Endothelial cell of umbilical vein (primary cell): Measurements from ENCODE around the gene PAQR8. TPM values are rescaled to one million over a fixed set of nuclear protein-coding genes. Genes with fewer than 3 reads are reported as not detected.

ENCODE experiments used
- BruUV-seq: library from RNA; stranded (reverse); fragments of 400-500 nt; replicated peaks from 2 replicates; lab custom pipeline; 2021; lab: Mats Ljungman, UMichigan
- CTCF ChIA-PET: fragments of 300-600, 350-600 bp; sonication (Branson Sonifier 250); formaldehyde crosslinking; loops from one replicate; lab custom pipeline; 2021; ENCODE audit warnings: antibody characterized with exemption, inconsistent platforms; lab: Charles Lee
- POLR2A ChIA-PET: fragments of 300-600, 350-600 bp; sonication (Branson Sonifier 250); formaldehyde crosslinking; loops from one replicate; lab custom pipeline; 2021; ENCODE audit warnings: antibody characterized with exemption, inconsistent platforms; lab: Charles Lee
- DNase-seq: peaks from one replicate; pipeline ENCODE4 v3.0.0-alpha.2; 2011; ENCODE audit warnings: low read depth, low spot score
- FAIRE-seq: peaks from 2 replicates; lab custom pipeline; 2011; peaks lifted over from hg19 to GRCh38; lab: Jason Lieb, UNC
- H2AFZ ChIP-seq: 2 replicates; pipeline ENCODE4 v1.6.0; 2012; ENCODE audit warnings: low read depth, low read length, control low read depth, inconsistent platforms
- H3K27ac ChIP-seq: 2 replicates; pipeline ENCODE4 v1.5.1; 2011; ENCODE audit warnings: low read depth, mild to moderate bottlenecking, control low read depth, low read length, moderate library complexity; ENCODE audit not compliant: insufficient read depth
- H3K27me3 ChIP-seq, 2 experiments: 2 replicates each; pipeline versions ENCODE4 v1.6.0 to v1.6.1; 2011; ENCODE audit warnings: low read length in 2 of 2, mixed read lengths in 1 of 2; ENCODE audit not compliant: control insufficient read depth in 2 of 2, insufficient read depth in 2 of 2
- H3K36me3 ChIP-seq, 2 experiments: 2 replicates in 1 of 2; 3 replicates in 1 of 2; pipeline ENCODE4 v1.5.1; 2011; ENCODE audit warnings: low read length in 2 of 2, mild to moderate bottlenecking in 1 of 2, moderate library complexity in 1 of 2; ENCODE audit not compliant: control insufficient read depth in 2 of 2, insufficient read depth in 2 of 2; ENCODE audit errors: extremely low read depth in 1 of 2
- H3K4me1 ChIP-seq: 3 replicates; pipeline ENCODE4 v1.5.1; 2011; ENCODE audit warnings: mild to moderate bottlenecking, low read length; ENCODE audit not compliant: control insufficient read depth, insufficient read depth; ENCODE audit errors: extremely low read depth
- H3K4me2 ChIP-seq: 2 replicates; pipeline ENCODE4 v1.6.1; 2011; ENCODE audit warnings: low read length, control low read depth, mixed read lengths; ENCODE audit not compliant: insufficient read depth
- H3K4me3 ChIP-seq, 3 experiments: fragments of 200-600 bp in 1 of 3; sonication (generic), shearing (Covaris generic) in 1 of 3; replicated peaks in 1 of 3; 2 replicates each; pipeline ENCODE4 v1.5.1; 2011 to 2016; ENCODE audit warnings: control low read depth in 3 of 3, low read length in 3 of 3, mild to moderate bottlenecking in 2 of 3, inconsistent platforms in 1 of 3, low read depth in 1 of 3, moderate library complexity in 1 of 3; ENCODE audit not compliant: insufficient read depth in 1 of 3
- H3K79me2 ChIP-seq: 2 replicates; pipeline ENCODE4 v1.6.0; 2012; ENCODE audit warnings: low read length, inconsistent platforms; ENCODE audit not compliant: control insufficient read depth, insufficient read depth
- H3K9ac ChIP-seq: replicated peaks from 2 replicates; pipeline ENCODE3; 2011; ENCODE audit warnings: low read length, control low read depth; ENCODE audit not compliant: insufficient read depth; ENCODE audit errors: extremely low read depth
- H3K9me1 ChIP-seq: replicated peaks from 3 replicates; pipeline ENCODE4 v1.6.0; 2011; ENCODE audit warnings: mild to moderate bottlenecking, low read length; ENCODE audit not compliant: control insufficient read depth, insufficient read depth; ENCODE audit errors: extremely low read depth
- H3K9me3 ChIP-seq: replicated peaks from 2 replicates; pipeline ENCODE4 v1.5.1; 2012; ENCODE audit warnings: low read length, inconsistent platforms; ENCODE audit not compliant: control insufficient read depth, insufficient read depth
- H4K20me1 ChIP-seq: replicated peaks from 2 replicates; pipeline ENCODE3; 2011; ENCODE audit warnings: mild to moderate bottlenecking, low read length; ENCODE audit not compliant: control insufficient read depth, insufficient read depth; ENCODE audit errors: extremely low read depth
- EZH2 ChIP-seq: IDR thresholded peaks from 2 replicates; pipeline ENCODE4 v1.6.1; 2012; ENCODE audit warnings: borderline replicate concordance, low read depth, mild to moderate bottlenecking, moderate library complexity, low read length, inconsistent platforms; ENCODE audit not compliant: severe bottlenecking
- FOS ChIP-seq: IDR thresholded peaks from 2 replicates; pipeline ENCODE4 v1.6.1; 2011; ENCODE audit warnings: mild to moderate bottlenecking, low read length, moderate library complexity, borderline replicate concordance; ENCODE audit not compliant: insufficient read depth
- GATA2 ChIP-seq: IDR thresholded peaks from 2 replicates; pipeline ENCODE4 v1.7.0; 2011; ENCODE audit warnings: low read depth, mild to moderate bottlenecking, moderate library complexity, mixed read lengths, low read length; ENCODE audit not compliant: insufficient read length, insufficient read depth
- JUN ChIP-seq: IDR thresholded peaks from 2 replicates; pipeline ENCODE4 v1.6.1; 2011; ENCODE audit warnings: borderline replicate concordance, low read depth; ENCODE audit not compliant: insufficient read length, insufficient read depth
- MAX ChIP-seq: IDR thresholded peaks from 2 replicates; pipeline ENCODE4 v1.6.1; 2011; ENCODE audit not compliant: insufficient read depth, insufficient read length
- MYC ChIP-seq: IDR thresholded peaks from one replicate; pipeline ENCODE4 v1.6.1; 2011; ENCODE audit warnings: mild to moderate bottlenecking, low read depth, low read length
- POLR2A ChIP-seq: IDR thresholded peaks from 2 replicates; pipeline ENCODE4 v1.6.1; 2012; ENCODE audit warnings: low read depth, mild to moderate bottlenecking, control low read depth, low read length
- POLR2AphosphoS5 ChIP-seq: IDR thresholded peaks from 2 replicates; pipeline ENCODE4 v1.6.1; 2012; ENCODE audit warnings: low read depth, mild to moderate bottlenecking, control low read depth, low read length, moderate library complexity; ENCODE audit not compliant: insufficient read depth
- dilution Hi-C: fragments of 300-500 bp; cut with MboI; formaldehyde crosslinking; loops from one replicate; pipeline ENCODE4 v1.15.0; 2019; ENCODE audit warnings: low sequenced_read_pairs; ENCODE audit not compliant: extremely low pct_ligation_motif_present
- intact Hi-C: fragments of 100-400 bp; cut with micrococcal nuclease; formaldehyde crosslinking; loops from one replicate; pipeline ENCODE4 v1.10.0; 2022
- polyA plus RNA-seq, 4 experiments: library from polyadenylated mRNA; depleted of rRNA in 3 of 4; stranded (reverse) in 3 of 4; unstranded in 1 of 4; fragments of >200 nt; gene quantifications; 2 replicates each; pipeline versions ENCODE4 v1.2.1 to v1.2.3, GENCODE V29; 2011 to 2012; ENCODE audit warnings: missing spikeins in 1 of 4
- total RNA-seq: library from RNA; stranded (reverse); gene quantifications from 2 replicates; pipeline ENCODE4 v1.2.3, GENCODE V29; 2021
- TF ChIP-seq, protein P1 (sequence below), 2 donors: IDR thresholded peaks; 1 replicate in 1 of 2; 2 replicates in 1 of 2; pipeline ENCODE4 v1.5.1; 2011; ENCODE audit warnings: low read length in 2 of 2, mild to moderate bottlenecking in 2 of 2, moderate library complexity in 2 of 2, control low read depth in 1 of 2, inconsistent platforms in 1 of 2, low read depth in 1 of 2; ENCODE audit not compliant: insufficient read depth in 1 of 2; ENCODE audit errors: extremely low read depth in 1 of 2

Gene PAQR8
- total and polyA plus RNA-seq, 2 donors (not counting 3 experiments of a cell fraction or from before 2014, with no cell fraction given): 4.3 to 6.0 TPM

GRCh38 chr6:52324189-52324588, 37.8 kb upstream of the PAQR8 start:
- ChIA-PET POLR2A (no interaction called here), CTCF (interaction anchor here (0.6 kb wide), 1 partner anchor 13 kb away, joined by 3 read pairs; no protein-coding TSS in a partner anchor)
- Histone ChIP-seq H3K27ac (no peak overlapping the region), H3K79me2 (no peaks in the 10 kb centered on the region), H3K4me1 (no peaks in the 10 kb centered on the region), H3K27me3 (no peaks in the 10 kb centered on the region), H4K20me1 (no peaks in the 10 kb centered on the region), H2AFZ (no peak overlapping the region), H3K36me3 (no peaks in the 10 kb centered on the region), H3K9me1 (no peaks in the 10 kb centered on the region), H3K9me3 (no peaks in the 10 kb centered on the region), H3K9ac (no peak overlapping the region), H3K4me3 (no peak overlapping the region), H3K4me2 (no peak overlapping the region)
- dilution Hi-C loops (no loop called here), intact Hi-C loops (no loop called here)
- no peak for TF ChIP-seq MAX
- TF ChIP-seq POLR2AphosphoS5: no peak
- TF ChIP-seq EZH2: no peak
- no peak for TF ChIP-seq GATA2
- TF ChIP-seq POLR2A: no peak
- no peak for TF ChIP-seq MYC
- TF ChIP-seq JUN: no peak
- no peak for TF ChIP-seq FOS
- TF ChIP-seq, protein P1, sequence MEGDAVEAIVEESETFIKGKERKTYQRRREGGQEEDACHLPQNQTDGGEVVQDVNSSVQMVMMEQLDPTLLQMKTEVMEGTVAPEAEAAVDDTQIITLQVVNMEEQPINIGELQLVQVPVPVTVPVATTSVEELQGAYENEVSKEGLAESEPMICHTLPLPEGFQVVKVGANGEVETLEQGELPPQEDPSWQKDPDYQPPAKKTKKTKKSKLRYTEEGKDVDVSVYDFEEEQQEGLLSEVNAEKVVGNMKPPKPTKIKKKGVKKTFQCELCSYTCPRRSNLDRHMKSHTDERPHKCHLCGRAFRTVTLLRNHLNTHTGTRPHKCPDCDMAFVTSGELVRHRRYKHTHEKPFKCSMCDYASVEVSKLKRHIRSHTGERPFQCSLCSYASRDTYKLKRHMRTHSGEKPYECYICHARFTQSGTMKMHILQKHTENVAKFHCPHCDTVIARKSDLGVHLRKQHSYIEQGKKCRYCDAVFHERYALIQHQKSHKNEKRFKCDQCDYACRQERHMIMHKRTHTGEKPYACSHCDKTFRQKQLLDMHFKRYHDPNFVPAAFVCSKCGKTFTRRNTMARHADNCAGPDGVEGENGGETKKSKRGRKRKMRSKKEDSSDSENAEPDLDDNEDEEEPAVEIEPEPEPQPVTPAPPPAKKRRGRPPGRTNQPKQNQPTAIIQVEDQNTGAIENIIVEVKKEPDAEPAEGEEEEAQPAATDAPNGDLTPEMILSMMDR (IDR thresholded peaks at IDR 0.05; ENCODE audit: extremely low read depth in 1 of 2, insufficient read depth in 1 of 2, low read depth in 1 of 2, low read length in 2 of 2): no peak
- DNase-seq (no peak), FAIRE-seq (no peak)
- BruUV-seq: no TSS peak
